Hematopoietic multipotent progenitor cell treated with erythropoietin and hydrocortisone succinate and interleukin-3 and kit ligand, for 15 days (in vitro differentiated cells): Measurements from ENCODE around the gene YY2.

Source experiments
- DNase-seq: peaks from one replicate; pipeline ENCODE4 v3.0.0-alpha.2; 2015; ENCODE audit warnings: low spot score

Gene YY2

GRCh38 chrX:21875013-21875412 lies 19.2 kb downstream of the YY2 start:
- DNase-seq: no peak

GRCh38 chrX:21881881-21882574 lies 26.2 kb downstream of the YY2 start:
- DNase-seq: no peak

- DNase-seq: no peak
Measured at GRCh38 chrX:21883258-21883657, 27.5 kb downstream of the YY2 start.

- DNase-seq: no peak
Measured at GRCh38 chrX:21885568-21885967, 29.8 kb downstream of the YY2 start.

- DNase-seq: no peak
Measured at GRCh38 chrX:21905313-21905712, 49.5 kb downstream of the YY2 start.

GRCh38 chrX:21905953-21906352 lies 50.2 kb downstream of the YY2 start:
- no peak for DNase-seq

- no peak for DNase-seq
Measured at GRCh38 chrX:21907260-21907659, 51.5 kb downstream of the YY2 start.
